OCI-LY7 (cell line): Measurements from ENCODE around the gene ZNF581. TPM values are rescaled to one million over a fixed set of nuclear protein-coding genes. Genes with fewer than 3 reads are reported as not detected.

ENCODE experiments used
- BruUV-seq: library from RNA; stranded (reverse); fragments of 400-500 nt; replicated peaks from 2 replicates; lab custom pipeline; 2021; lab: Mats Ljungman, UMichigan
- CTCF ChIA-PET: fragments of 300-600 bp; sonication (Branson Sonifier 250); formaldehyde crosslinking; loops from one replicate; lab custom pipeline; 2022; ENCODE audit warnings: antibody characterized with exemption; ENCODE audit not compliant: unreplicated experiment; lab: Charles Lee
- POLR2A ChIA-PET: fragments of 300-600 bp; sonication (Branson Sonifier 250); formaldehyde crosslinking; loops from one replicate; lab custom pipeline; 2022; ENCODE audit warnings: antibody characterized with exemption; lab: Charles Lee
- DNase-seq: peaks from one replicate; pipeline ENCODE4 v3.0.0-alpha.2; 2015; ENCODE audit warnings: low spot score
- H2AFZ ChIP-seq: fragments of 200-600 bp; sonication (generic), shearing (Covaris generic); 2 replicates; pipeline ENCODE4 v1.6.1; 2014; ENCODE audit warnings: mild to moderate bottlenecking, antibody characterized with exemption, low read length, moderate library complexity
- H3K27ac ChIP-seq: fragments of 200-600 bp; sonication (generic); 2 replicates; pipeline ENCODE4 v1.5.1; 2014; ENCODE audit warnings: mixed run types, low read depth, mild to moderate bottlenecking, moderate library complexity, low read length, inconsistent platforms; ENCODE audit not compliant: poor library complexity, severe bottlenecking
- H3K36me3 ChIP-seq: fragments of 200-600 bp; sonication (generic); 2 replicates; pipeline ENCODE4 v1.6.1; 2014; ENCODE audit warnings: mild to moderate bottlenecking, antibody characterized with exemption, low read length, moderate library complexity, mixed read lengths; ENCODE audit not compliant: insufficient read depth
- H3K4me1 ChIP-seq: fragments of 200-600 bp; sonication (generic); 2 replicates; pipeline ENCODE4 v1.5.1; 2014; ENCODE audit warnings: mild to moderate bottlenecking, low read length; ENCODE audit not compliant: insufficient read depth, poor library complexity, severe bottlenecking
- H3K4me2 ChIP-seq: fragments of 200-600 bp; sonication (generic); 2 replicates; pipeline ENCODE4 v1.6.1; 2014; ENCODE audit warnings: mild to moderate bottlenecking, low read length
- H3K4me3 ChIP-seq: fragments of 200-600 bp; sonication (generic); 2 replicates; pipeline ENCODE4 v1.5.1; 2014; ENCODE audit warnings: mild to moderate bottlenecking, low read depth, low read length; ENCODE audit not compliant: poor library complexity, severe bottlenecking
- H3K79me2 ChIP-seq: fragments of 200-600 bp; sonication (generic); 2 replicates; pipeline ENCODE4 v1.6.1; 2016; ENCODE audit warnings: low read depth, mild to moderate bottlenecking, low read length, moderate library complexity, mixed read lengths; ENCODE audit not compliant: insufficient read depth
- H3K9me2 ChIP-seq: fragments of 200-600 bp; sonication (generic); 2 replicates; pipeline ENCODE4 v1.6.1; 2016; ENCODE audit warnings: mild to moderate bottlenecking, low read length, mixed read lengths; ENCODE audit not compliant: insufficient read depth
- H3K9me3 ChIP-seq: fragments of 200-600 bp; sonication (generic); 2 replicates; pipeline ENCODE4 v1.6.1; 2014; ENCODE audit warnings: mild to moderate bottlenecking, mixed run types, low read length, mixed read lengths
- H4K20me1 ChIP-seq: fragments of 200-600 bp; sonication (generic); 2 replicates; pipeline ENCODE4 v1.6.1; 2014; ENCODE audit warnings: mild to moderate bottlenecking, antibody characterized with exemption, low read length, moderate library complexity, mixed read lengths; ENCODE audit not compliant: insufficient read depth
- CTCF ChIP-seq: fragments of 200-600 bp; sonication (generic); conservative IDR thresholded peaks from 2 replicates; pipeline ENCODE4 v1.5.1; 2014; ENCODE audit warnings: mild to moderate bottlenecking, antibody characterized with exemption, low read length, moderate library complexity, mixed read lengths
- EZH2phosphoT487 ChIP-seq: fragments of 200-600 bp; sonication (generic); IDR thresholded peaks from 2 replicates; pipeline ENCODE4 v1.6.1; 2018; ENCODE audit warnings: low read depth, borderline replicate concordance, mild to moderate bottlenecking, mixed run types, antibody characterized with exemption, low read length, moderate library complexity, mixed read lengths
- intact Hi-C: fragments of 100-400 bp; cut with micrococcal nuclease; formaldehyde crosslinking; loops from one replicate; pipeline ENCODE4 v1.10.0; 2022; ENCODE audit not compliant: unreplicated experiment
- total RNA-seq, 2 experiments: library from RNA; depleted of rRNA in 1 of 2; stranded (reverse); fragments of >200 nt in 1 of 2; shearing (Covaris generic) in 1 of 2; gene quantifications; 2 replicates each; pipeline ENCODE4 v1.2.3, GENCODE V29; 2014 to 2022

Gene ZNF581
- total RNA-seq, 2 experiments from 2014 or later = 39.7 to 44.5 TPM

DNA sequence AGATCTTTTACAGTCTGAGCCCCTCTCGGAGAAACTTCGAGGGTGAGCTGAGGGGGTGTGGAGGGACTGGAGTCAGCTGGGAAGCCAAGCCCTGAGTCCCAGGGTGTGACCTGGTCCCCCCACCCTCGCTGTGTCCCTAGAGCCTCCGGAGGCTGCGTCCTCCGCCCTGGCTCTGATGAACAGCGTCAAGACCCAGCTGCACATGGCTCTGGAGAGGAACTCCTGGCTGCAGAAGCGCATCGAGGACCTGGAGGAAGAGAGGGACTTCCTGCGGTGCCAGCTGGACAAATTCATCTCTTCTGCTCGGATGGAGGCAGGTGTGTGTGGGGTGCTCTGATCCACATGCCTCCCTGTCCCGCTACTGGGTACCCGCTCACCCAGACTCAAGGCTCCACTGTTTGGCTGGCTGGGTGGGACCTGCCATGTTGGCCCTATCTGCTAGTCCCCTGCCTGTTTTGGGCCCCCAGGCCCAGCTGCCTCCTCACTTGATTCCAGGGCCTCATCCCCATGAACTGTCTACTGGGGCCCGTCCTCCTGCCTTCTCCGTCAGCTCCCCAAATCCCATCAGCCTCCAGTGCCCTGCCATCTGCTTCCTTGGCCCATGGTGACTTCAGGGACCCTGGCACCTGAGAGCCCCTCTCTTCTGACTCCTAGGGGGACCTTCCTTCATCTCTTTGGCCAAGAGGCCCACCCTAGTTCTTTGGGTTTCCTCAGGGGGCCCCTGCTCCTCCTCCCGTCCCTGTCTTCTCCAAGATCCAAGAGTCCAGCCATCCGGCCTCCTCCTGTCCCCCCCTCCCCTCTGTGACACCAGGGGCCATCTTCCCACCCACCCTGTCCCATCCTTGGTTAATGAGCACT is 6.0 kb downstream of the ZNF581 start:
- H3K36me3 ChIP-seq = peaks cover 56% of the 10 kb centered on the region
- peaks cover 33% of the 10 kb centered on the region for H3K79me2 ChIP-seq
- peak overlapping the region; percentile 90 for H3K27ac ChIP-seq
- no peaks in the 10 kb centered on the region for H4K20me1 ChIP-seq
- H3K4me2 ChIP-seq = peak overlapping the region; percentile 98
- no peaks in the 10 kb centered on the region for H3K9me3 ChIP-seq
- DNase-seq = no peak
- no peak for TF ChIP-seq EZH2phosphoT487
- TF ChIP-seq CTCF = no peak
- ChIA-PET CTCF (no interaction called here), POLR2A (no interaction called here)
- H2AFZ ChIP-seq = no peak overlapping the region
- intact Hi-C loops = no loop called here
- BruUV-seq = no TSS peak
- H3K4me3 ChIP-seq = peak overlapping the region; percentile 72
- H3K4me1 ChIP-seq = peaks cover 40% of the 10 kb centered on the region
- no peaks in the 10 kb centered on the region for H3K9me2 ChIP-seq

DNA sequence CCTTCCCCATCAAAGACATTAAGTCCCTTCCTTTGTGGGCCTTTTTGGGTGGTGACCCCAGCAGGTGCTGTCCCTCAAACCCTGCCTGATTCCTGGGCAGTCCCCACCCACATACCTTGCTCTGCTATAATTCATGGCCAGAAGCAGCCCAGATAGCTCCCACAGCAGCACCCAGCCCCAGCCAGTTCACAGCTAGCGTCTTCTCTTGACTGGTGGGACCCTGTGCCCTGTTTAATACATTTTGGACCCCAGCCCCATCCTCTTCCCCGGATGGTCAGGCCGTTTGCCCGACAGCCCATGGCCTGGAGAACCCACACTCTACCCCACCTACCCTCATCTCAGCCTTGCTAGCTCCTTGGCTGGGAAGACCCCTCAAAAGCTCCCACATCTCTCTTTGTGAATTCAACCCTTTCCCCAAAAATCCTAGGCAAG is 6.7 kb downstream of the ZNF581 start:
- Histone ChIP-seq H2AFZ (no peak overlapping the region), H3K4me1 (peaks cover 34% of the 10 kb centered on the region), H4K20me1 (no peaks in the 10 kb centered on the region), H3K9me2 (no peaks in the 10 kb centered on the region), H3K4me2 (no peak overlapping the region), H3K27ac (no peak overlapping the region), H3K36me3 (peaks cover 49% of the 10 kb centered on the region), H3K79me2 (peaks cover 26% of the 10 kb centered on the region), H3K4me3 (no peak overlapping the region), H3K9me3 (no peaks in the 10 kb centered on the region)
- DNase-seq = no peak
- CTCF ChIA-PET = no interaction called here
- intact Hi-C loops = no loop called here
- no TSS peak for BruUV-seq
- TF ChIP-seq EZH2phosphoT487 (no peak), CTCF (no peak)
- POLR2A ChIA-PET = no interaction called here

- TF ChIP-seq EZH2phosphoT487 = no peak
- TF ChIP-seq CTCF = no peak
- Histone ChIP-seq H3K4me3 (no peak overlapping the region), H3K27ac (no peak overlapping the region), H3K9me2 (no peaks in the 10 kb centered on the region), H3K79me2 (peaks cover 26% of the 10 kb centered on the region), H3K4me1 (peaks cover 28% of the 10 kb centered on the region), H3K4me2 (no peak overlapping the region), H2AFZ (no peak overlapping the region), H3K36me3 (peaks cover 46% of the 10 kb centered on the region), H4K20me1 (peaks cover under 1% of the 10 kb centered on the region; the same call in 1 of the 2 replicates), H3K9me3 (no peaks in the 10 kb centered on the region)
- intact Hi-C loops = no loop called here
- ChIA-PET POLR2A (no interaction called here), CTCF (no interaction called here)
- no peak for DNase-seq
- no TSS peak for BruUV-seq
Observed at GRCh38 chr19:55650602-55651230, 7.3 kb downstream of the ZNF581 start.
